ENCODE data around the gene TSPAN5.

Gene TSPAN5

GRCh38 chr4:98617358-98618047, 40.9 kb downstream of the TSPAN5 start:
- peak in 3 of 14 donors; percentile 40 to 98 (median 60) for DNase-seq

GRCh38 chr4:98615991-98616390, 42.4 kb downstream of the TSPAN5 start:
- DNase-seq: no peak

GRCh38 chr4:98614662-98615061, 43.7 kb downstream of the TSPAN5 start:
- DNase-seq: no peak

GRCh38 chr4:98614094-98614493, 44.3 kb downstream of the TSPAN5 start:
- DNase-seq: peak in 1 of 14 donors; percentile 11

- no peak for DNase-seq
These were observed 44.8 kb downstream of the TSPAN5 start for GRCh38 chr4:98613453-98614075.

- peak in 1 of 14 donors; percentile 80 for DNase-seq
These were observed 45.8 kb downstream of the TSPAN5 start for GRCh38 chr4:98612318-98613250.

GRCh38 chr4:98611677-98612317, 46.6 kb downstream of the TSPAN5 start:
- no peak for DNase-seq

GRCh38 chr4:98610926-98611676, 47.3 kb downstream of the TSPAN5 start:
- no peak for DNase-seq

- no peak for DNase-seq
These were observed 48.0 kb downstream of the TSPAN5 start for GRCh38 chr4:98610431-98610830.

- no peak for DNase-seq
These were observed 48.5 kb downstream of the TSPAN5 start for GRCh38 chr4:98609934-98610333.

- DNase-seq: peak in 1 of 14 donors; percentile 69
These were observed 50.1 kb downstream of the TSPAN5 start for GRCh38 chr4:98608356-98608755.

- no peak for DNase-seq
These were observed 51.5 kb downstream of the TSPAN5 start for GRCh38 chr4:98606894-98607293.

GRCh38 chr4:98605216-98605615, 53.2 kb downstream of the TSPAN5 start:
- DNase-seq: no peak

GRCh38 chr4:98604723-98605122, 53.7 kb downstream of the TSPAN5 start:
- no peak for DNase-seq

GRCh38 chr4:98603683-98604521, 54.5 kb downstream of the TSPAN5 start:
- no peak for DNase-seq

GRCh38 chr4:98602270-98602669, 56.1 kb downstream of the TSPAN5 start:
- no peak for DNase-seq

- no peak for DNase-seq
These were observed 56.7 kb downstream of the TSPAN5 start for GRCh38 chr4:98601708-98602107.

GRCh38 chr4:98599617-98600205, 58.7 kb downstream of the TSPAN5 start:
- no peak for DNase-seq

GRCh38 chr4:98586962-98587354, 71.5 kb downstream of the TSPAN5 start:
- peak in 12 of 14 donors; percentile 20 to 83 (median 68) for DNase-seq

GRCh38 chr4:98586291-98586961, 72.0 kb downstream of the TSPAN5 start:
- peak in 2 of 14 donors; percentile 59 to 64 for DNase-seq
